Subcutaneous abdominal adipose tissue (tissue), 5 donors: ENCODE measurements around the gene IGDCC3.

ENCODE experiments used
- H3K27ac ChIP-seq: one replicate; pipeline ENCODE4 v1.7.0; 2013; ENCODE audit warnings: low read depth, mild to moderate bottlenecking, inconsistent platforms, low read length, moderate library complexity
- H3K27me3 ChIP-seq, 5 donors: one replicate each; pipeline ENCODE4 v1.7.0; 2013; ENCODE audit warnings: low read length in 5 of 5, inconsistent platforms in 1 of 5; ENCODE audit not compliant: control insufficient read depth in 5 of 5, insufficient read depth in 4 of 5
- H3K36me3 ChIP-seq, 5 donors: one replicate each; pipeline ENCODE4 v1.7.0; 2013; ENCODE audit warnings: low read length in 5 of 5; ENCODE audit not compliant: control insufficient read depth in 5 of 5, insufficient read depth in 5 of 5
- H3K4me1 ChIP-seq, 5 donors: one replicate each; pipeline ENCODE4 v1.7.0; 2013; ENCODE audit warnings: low read length in 5 of 5, mild to moderate bottlenecking in 3 of 5, moderate library complexity in 1 of 5; ENCODE audit not compliant: control insufficient read depth in 5 of 5, insufficient read depth in 5 of 5
- H3K4me3 ChIP-seq, 5 donors: one replicate each; pipeline ENCODE4 v1.7.0; 2013; ENCODE audit warnings: low read length in 5 of 5, low read depth in 1 of 5
- H3K9ac ChIP-seq, 5 donors: one replicate each; pipeline ENCODE4 v1.7.0; 2013; ENCODE audit warnings: low read length in 5 of 5, mild to moderate bottlenecking in 4 of 5, moderate library complexity in 3 of 5
- H3K9me3 ChIP-seq, 5 donors: one replicate each; pipeline ENCODE4 v1.7.0; 2013; ENCODE audit warnings: low read length in 5 of 5; ENCODE audit not compliant: control insufficient read depth in 5 of 5
- donor health status: healthy.
- donor health status: healthy.
- donor health status: healthy.
- donor health status: healthy.
- donor health status: healthy.

The IGDCC3 gene

DNA sequence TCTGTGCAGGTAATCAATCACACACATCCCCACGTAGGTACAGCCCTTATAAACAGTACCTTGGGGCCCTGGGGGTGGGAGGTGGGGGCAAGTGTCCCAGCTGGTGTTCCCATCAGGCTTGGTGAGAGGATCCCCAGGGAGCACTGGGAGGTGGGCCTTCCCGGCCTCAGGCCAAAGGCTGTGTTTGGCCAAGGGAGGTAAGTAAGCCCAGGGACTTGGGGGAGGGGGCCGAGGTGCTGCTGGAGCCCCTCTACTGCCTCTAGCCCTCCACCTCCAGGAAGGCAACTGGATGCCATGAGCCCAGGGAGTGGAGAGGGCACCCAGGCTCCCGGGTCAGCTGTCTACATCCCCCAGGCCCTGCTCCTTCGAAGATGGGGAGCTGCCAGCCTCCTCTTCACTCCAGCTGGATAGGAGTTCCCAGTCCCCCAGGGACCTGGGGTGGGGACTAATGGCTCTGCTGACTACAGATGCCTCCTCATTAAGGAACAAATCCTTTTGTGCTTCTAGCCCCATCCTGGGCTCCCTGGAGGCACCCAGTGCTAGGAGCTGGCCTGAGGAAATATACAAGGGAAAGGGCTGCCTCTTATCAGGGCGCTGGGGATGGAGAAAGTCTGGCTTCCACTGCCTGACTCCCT is 40.2 kb downstream of the IGDCC3 start:
- Histone ChIP-seq H3K9me3 (no peaks in the 10 kb centered on the region), H3K4me1 (no peaks in the 10 kb centered on the region), H3K36me3 (no peaks in the 10 kb centered on the region), H3K27me3 (peaks cover 0 to 25% (median 19%) of the 10 kb centered on the region in 5 donors), H3K27ac (no peak overlapping the region), H3K9ac (no peak overlapping the region), H3K4me3 (no peak overlapping the region)

- Histone ChIP-seq H3K27ac (no peak overlapping the region), H3K27me3 (peaks cover 0 to 25% (median 19%) of the 10 kb centered on the region in 5 donors), H3K36me3 (no peaks in the 10 kb centered on the region), H3K4me3 (no peak overlapping the region), H3K9ac (no peak overlapping the region), H3K4me1 (no peaks in the 10 kb centered on the region), H3K9me3 (no peaks in the 10 kb centered on the region)
Measured at GRCh38 chr15:65336493-65337435, 41.0 kb downstream of the IGDCC3 start.

- H3K9me3 ChIP-seq, result no peaks in the 10 kb centered on the region
- H3K27ac ChIP-seq, result no peak overlapping the region
- no peak overlapping the region for H3K9ac ChIP-seq
- H3K36me3 ChIP-seq, result no peaks in the 10 kb centered on the region
- H3K4me3 ChIP-seq, result no peak overlapping the region
- H3K27me3 ChIP-seq, result peaks cover 0 to 30% (median 21%) of the 10 kb centered on the region in 5 donors
- H3K4me1 ChIP-seq, result no peaks in the 10 kb centered on the region
Measured at GRCh38 chr15:65335278-65336055, 42.3 kb downstream of the IGDCC3 start.

DNA sequence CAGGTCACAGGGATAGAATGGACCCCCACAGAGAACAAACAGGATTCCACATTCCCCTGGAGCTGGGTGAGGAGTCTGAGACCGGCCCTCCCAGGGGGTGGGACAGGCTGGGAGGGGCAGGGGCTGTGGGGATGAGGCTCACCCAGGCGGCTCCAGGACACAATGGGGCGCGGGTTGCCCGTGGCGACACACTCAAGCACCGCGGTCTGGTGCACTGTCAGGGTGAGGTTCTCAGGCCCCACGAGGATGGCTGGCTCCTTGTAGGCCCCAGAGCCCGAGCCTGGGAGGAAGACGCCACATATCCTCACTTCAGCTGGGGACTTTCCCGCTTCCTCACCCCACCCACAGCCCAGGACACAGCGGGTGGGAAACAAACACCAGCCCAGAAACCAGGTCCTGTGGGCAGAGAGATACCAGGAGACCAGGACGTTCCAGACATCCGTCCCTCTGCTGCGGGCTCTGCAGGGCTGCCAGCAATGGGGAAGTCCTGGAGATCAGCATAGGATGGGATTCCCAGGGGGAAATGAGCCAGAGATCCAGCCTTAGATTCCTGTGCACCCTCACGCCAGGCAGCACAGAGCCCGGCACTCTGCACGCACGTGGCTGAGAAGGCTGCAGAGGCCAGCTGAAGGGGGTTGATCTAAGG is 43.1 kb downstream of the IGDCC3 start:
- no peaks in the 10 kb centered on the region for H3K36me3 ChIP-seq
- no peaks in the 10 kb centered on the region for H3K4me1 ChIP-seq

GRCh38 chr15:65333856-65334255 is 43.9 kb downstream of the IGDCC3 start:
- no peaks in the 10 kb centered on the region for H3K4me1 ChIP-seq

More for the DNA sequence above, 43.1 kb downstream of the IGDCC3 start:
- no peak overlapping the region for H3K4me3 ChIP-seq
- H3K9me3 ChIP-seq, result no peaks in the 10 kb centered on the region
- H3K27ac ChIP-seq, result no peak overlapping the region
- peaks cover 0 to 27% (median 21%) of the 10 kb centered on the region in 5 donors for H3K27me3 ChIP-seq
- H3K9ac ChIP-seq, result no peak overlapping the region

DNA sequence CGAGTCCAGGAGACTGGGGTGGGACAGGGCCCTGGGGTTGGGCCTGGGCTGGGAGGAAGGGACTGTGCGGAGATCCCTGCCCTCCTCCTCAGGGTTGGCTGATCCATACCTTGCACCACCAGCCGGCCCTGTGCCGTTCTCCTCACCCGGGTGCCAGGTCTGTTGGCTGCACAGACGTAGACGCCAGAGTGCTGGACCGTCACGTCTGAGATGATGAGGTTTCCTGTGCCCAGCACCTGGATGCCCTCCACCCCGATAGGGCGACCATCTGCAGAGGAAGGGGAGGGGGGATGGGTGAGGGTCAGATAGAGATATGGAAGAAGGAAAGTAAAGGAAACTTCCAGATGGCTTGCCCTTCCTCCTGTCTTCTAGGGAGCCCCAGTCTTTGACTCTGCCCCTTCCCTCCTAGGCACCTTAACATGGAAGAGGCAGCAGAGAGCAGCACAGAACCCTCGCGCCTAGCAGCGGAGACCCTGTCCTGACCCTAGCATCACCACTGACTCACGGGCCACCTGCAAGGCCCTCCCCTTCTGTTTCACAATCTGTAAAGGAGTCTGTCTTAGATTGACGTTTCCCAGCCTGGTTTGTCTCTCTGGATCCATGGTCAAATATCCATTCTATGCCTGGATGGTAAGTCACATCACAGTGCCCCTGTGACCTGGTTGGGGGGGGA is 44.5 kb downstream of the IGDCC3 start:
- Histone ChIP-seq H3K4me3 (no peak overlapping the region), H3K36me3 (no peaks in the 10 kb centered on the region), H3K27ac (no peak overlapping the region), H3K9me3 (no peaks in the 10 kb centered on the region), H3K4me1 (no peaks in the 10 kb centered on the region), H3K27me3 (peaks cover 0 to 26% (median 20%) of the 10 kb centered on the region in 5 donors), H3K9ac (no peak overlapping the region)

More at GRCh38 chr15:65333856-65334255, 43.9 kb downstream of the IGDCC3 start:
- Histone ChIP-seq H3K9me3 (no peaks in the 10 kb centered on the region), H3K36me3 (no peaks in the 10 kb centered on the region), H3K27me3 (peaks cover 0 to 26% (median 21%) of the 10 kb centered on the region in 5 donors), H3K27ac (no peak overlapping the region), H3K4me3 (no peak overlapping the region), H3K9ac (no peak overlapping the region)

- Histone ChIP-seq H3K4me1 (no peaks in the 10 kb centered on the region), H3K9ac (no peak overlapping the region), H3K27ac (no peak overlapping the region), H3K36me3 (no peaks in the 10 kb centered on the region), H3K27me3 (peaks cover 0 to 21% (median 14%) of the 10 kb centered on the region in 5 donors), H3K4me3 (no peak overlapping the region), H3K9me3 (no peaks in the 10 kb centered on the region)
Measured at GRCh38 chr15:65332391-65333147, 45.2 kb downstream of the IGDCC3 start.

DNA sequence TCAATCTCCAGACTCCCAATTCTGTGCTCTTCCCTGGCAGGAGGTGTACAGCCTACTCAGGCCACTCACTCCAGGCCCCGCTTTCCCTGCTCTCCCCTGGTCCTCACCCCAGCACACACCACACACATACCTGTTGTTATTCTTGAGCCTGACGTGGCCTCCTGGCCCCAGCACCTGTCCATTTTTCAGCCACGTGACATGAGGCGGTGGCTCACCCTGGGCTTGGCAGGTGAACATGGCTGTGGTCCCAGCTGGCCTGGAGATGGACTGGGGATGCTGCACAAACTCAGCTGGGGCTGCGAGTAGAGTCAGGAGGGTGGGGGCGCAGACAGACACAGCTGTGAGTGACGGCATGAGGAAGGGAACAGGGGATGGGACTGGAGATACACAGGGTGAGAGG is 46.0 kb downstream of the IGDCC3 start:
- Histone ChIP-seq H3K27me3 (peaks cover 0 to 15% (median 14%) of the 10 kb centered on the region in 5 donors), H3K4me3 (no peak overlapping the region), H3K9me3 (no peaks in the 10 kb centered on the region), H3K4me1 (no peaks in the 10 kb centered on the region), H3K36me3 (no peaks in the 10 kb centered on the region), H3K9ac (no peak overlapping the region), H3K27ac (no peak overlapping the region)
